LNCAP (cell line): ENCODE data around the gene SLAMF9.

Source experiments
- CTCF ChIP-seq: fragments of 450-650 bp; IDR thresholded peaks from 2 replicates; pipeline ENCODE4 v1.5.1; 2017; ENCODE audit warnings: mild to moderate bottlenecking

SLAMF9 gene

DNA sequence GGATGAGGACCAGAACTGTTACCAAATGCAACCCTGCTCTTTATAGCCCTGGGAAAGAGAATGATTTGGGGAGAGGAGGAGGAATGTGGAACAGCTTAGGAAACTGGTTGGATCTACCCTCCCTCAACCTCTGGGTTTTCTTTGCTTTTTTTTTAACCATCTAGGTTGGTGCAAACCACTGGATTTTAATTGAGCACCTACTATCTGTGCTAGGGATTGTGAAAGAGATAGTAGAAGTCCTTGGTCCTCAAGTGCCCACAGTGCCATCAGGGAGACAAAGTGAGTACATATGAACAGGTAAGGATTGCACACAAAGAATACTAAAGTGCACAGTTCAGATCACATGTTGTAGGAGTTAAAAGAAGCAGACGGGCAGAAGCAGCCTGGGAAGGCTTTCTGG is 33.4 kb downstream of the SLAMF9 start:
- no peak for TF ChIP-seq CTCF

GRCh38 chr1:159920202-159920601 is 33.8 kb downstream of the SLAMF9 start:
- no peak for TF ChIP-seq CTCF

DNA sequence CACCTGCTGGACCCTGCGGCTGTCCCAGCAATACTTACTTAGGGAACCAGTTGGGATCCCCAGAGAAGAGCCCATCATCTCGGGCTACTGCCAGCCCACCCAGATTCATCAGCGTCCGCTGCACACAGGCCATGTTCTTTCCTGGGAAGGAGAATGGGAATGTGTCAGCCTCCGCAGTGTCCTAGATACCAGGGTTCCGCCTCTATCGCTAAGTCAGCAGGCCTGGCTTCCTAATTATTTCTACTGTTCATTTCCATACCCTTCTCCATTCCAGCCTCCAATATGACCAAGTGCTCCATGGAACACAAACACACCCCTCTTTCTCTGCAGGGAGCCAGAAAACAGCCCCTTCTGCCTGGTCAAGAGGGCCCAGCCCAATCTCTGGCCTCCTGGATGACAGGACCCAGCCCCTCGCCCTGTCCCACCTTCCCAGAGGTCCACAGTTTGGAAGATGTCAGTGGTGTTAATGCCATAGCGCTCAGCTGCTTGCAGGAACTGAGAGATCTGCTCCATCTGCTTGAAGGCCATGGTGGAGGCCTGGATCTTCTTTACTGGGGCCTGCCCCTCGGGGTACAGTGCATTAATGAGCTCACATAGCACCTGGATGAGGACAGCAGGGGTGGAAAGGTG is 34.7 kb downstream of the SLAMF9 start:
- no peak for TF ChIP-seq CTCF

DNA sequence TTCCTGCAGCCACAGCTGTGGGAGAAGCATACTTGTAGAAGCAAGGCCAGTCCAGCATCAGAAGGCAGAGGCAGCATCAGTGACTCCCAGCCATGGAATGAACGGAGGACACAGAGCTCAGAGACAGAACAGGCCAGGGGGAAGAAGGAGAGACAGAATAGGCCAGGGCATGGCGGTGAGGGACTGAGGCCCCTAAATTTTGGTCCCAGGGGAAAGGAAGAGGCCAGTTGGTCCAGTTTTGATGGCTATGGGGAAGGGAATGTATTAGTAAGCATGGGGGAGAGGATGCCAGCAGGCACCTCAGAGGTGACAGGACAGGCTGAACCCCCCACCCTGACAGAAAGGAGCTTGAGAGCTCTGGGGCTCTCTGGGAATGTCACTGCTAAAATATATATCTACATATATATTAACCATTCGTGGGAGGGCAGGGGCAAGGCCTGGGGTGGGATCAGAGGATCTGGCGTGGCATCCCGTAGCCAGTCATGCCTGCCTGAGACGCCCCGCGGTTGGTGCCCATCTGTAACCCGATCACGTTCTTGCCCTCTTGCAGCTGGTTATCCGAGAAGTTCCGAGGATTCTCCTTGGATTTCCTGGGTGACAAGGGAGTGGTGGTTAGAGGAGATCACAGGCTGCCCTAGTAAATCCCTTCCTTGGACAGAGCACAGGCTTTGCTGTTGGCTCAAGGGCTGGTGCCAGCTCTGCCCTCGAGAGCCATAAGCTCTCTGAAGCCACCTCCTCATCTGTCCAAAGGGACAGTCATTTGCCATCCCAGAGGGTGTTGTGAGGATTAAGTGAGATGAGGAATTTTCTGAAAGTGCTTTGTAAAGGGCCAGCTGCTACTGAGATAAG is 35.5 kb downstream of the SLAMF9 start:
- TF ChIP-seq CTCF = no peak

DNA sequence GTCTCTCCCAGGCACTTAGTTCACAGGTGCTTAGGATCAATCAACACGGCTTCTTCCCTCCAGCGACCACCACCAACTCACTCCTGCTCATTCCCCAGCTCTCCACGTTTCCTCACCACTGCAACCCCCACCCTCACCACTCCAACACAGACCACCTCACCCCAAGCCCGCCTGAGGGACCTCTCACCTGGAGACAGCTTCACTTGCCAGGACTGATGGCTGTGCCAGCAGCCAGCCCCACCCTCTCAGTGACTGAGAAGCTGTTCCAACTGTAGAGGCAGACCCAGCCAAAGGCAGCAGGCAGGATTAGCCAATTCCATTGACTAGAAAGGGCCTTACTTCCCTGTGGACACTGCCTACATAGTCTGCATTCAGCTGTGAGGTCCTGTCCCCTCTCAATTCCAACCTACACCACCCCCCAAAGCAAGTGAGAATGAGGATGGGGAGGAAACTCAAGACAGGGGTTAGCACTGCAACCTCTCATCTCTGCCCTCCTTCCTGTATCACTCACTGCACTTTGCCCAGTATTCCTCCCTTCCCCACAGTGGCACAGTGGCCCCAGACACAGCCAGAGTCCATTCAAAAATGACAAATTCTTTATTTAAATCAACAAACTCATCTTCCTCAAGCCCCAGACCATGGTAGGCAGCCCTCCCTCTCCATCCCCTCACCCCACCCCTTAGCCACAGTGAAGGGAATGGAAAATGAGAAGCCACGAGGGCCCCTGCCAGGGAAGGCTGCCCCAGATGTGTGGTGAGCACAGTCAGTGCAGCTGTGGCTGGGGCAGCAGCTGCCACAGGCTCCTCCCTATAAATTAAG is 36.3 kb downstream of the SLAMF9 start:
- TF ChIP-seq CTCF = no peak

DNA sequence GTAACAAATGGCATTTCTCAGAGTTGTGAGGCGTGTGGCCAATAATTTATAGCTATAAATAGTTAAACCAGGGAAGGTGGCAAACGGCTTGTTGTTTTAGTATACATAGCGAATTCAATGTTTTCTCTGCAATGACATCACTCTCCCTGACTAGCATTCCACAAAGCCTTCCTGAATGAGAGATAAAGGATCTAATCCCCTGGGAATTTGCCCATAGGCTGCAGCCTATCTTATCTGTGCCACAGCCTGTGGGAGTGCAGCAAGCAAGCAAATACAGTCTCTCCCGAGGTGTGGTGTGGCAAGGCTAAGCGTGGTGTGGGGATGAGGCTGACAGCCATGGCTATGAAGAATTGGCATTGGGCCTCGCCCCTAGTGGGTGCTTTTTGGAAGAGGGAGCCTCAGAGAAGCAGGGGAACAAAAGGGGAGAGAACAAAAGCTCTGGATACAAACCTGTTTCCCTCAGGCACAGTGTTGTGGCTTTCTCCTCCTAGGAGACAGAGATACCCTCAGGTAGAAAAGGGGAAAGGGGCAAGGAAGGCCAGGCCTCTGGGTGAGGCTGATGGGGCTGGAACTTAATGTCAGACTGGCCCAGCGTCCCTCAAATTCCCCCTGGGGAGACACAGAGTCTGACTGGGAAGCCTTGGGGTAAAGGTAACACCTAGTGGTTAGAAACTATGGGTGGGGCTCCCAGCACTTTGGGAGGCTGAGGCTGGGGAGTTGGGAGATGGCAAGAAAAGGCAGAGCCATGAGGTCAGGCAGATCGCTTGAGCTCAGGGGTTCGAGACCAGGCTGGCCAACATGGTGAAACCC is 37.6 kb downstream of the SLAMF9 start:
- TF ChIP-seq CTCF = no peak
